Midbrain (tissue), 1 donor: ENCODE results near the gene TPST2.

Source experiments
- DNase-seq: peaks from one replicate; lab custom pipeline; 2025; lab: John Stamatoyannopoulos, UW

TPST2 gene

GRCh38 chr22:26610072-26610958 is 20.4 kb upstream of the TPST2 start:
- peak; percentile 12 for DNase-seq

GRCh38 chr22:26609287-26609686 is 19.4 kb upstream of the TPST2 start:
- DNase-seq: no peak

GRCh38 chr22:26608129-26608528 is 18.2 kb upstream of the TPST2 start:
- DNase-seq: no peak

- DNase-seq: no peak
Observed at GRCh38 chr22:26606611-26607010, 16.7 kb upstream of the TPST2 start.

- no peak for DNase-seq
Observed at GRCh38 chr22:26604368-26604767, 14.4 kb upstream of the TPST2 start.

GRCh38 chr22:26602127-26602526 is 12.2 kb upstream of the TPST2 start:
- no peak for DNase-seq

- DNase-seq: no peak
Observed at GRCh38 chr22:26601726-26602125, 11.8 kb upstream of the TPST2 start.

GRCh38 chr22:26599505-26599904 is 9.6 kb upstream of the TPST2 start:
- DNase-seq: no peak

- DNase-seq: no peak
Observed at GRCh38 chr22:26597480-26597879, 7.5 kb upstream of the TPST2 start.

- DNase-seq: no peak
Observed at GRCh38 chr22:26597026-26597425, 7.1 kb upstream of the TPST2 start.

- no peak for DNase-seq
Observed at GRCh38 chr22:26593763-26594162, 3.8 kb upstream of the TPST2 start.

GRCh38 chr22:26592421-26592891 is 2.5 kb upstream of the TPST2 start:
- DNase-seq: peak; percentile 5

- no peak for DNase-seq
Observed at GRCh38 chr22:26589367-26589844, 526 bp downstream of the TPST2 start.

GRCh38 chr22:26588729-26589366 is 1.1 kb downstream of the TPST2 start:
- no peak for DNase-seq

GRCh38 chr22:26587991-26588613 is 1.8 kb downstream of the TPST2 start:
- DNase-seq: no peak

- no peak for DNase-seq
Observed at GRCh38 chr22:26586556-26587325, 3.2 kb downstream of the TPST2 start.

- no peak for DNase-seq
Observed at GRCh38 chr22:26585104-26585790, 4.7 kb downstream of the TPST2 start.

GRCh38 chr22:26584010-26584409 is 5.9 kb downstream of the TPST2 start:
- DNase-seq: no peak

- no peak for DNase-seq
Observed at GRCh38 chr22:26581633-26582168, 8.2 kb downstream of the TPST2 start.

- DNase-seq: no peak
Observed at GRCh38 chr22:26581026-26581425, 8.9 kb downstream of the TPST2 start.
